ENCODE measurements around the gene SRC.

SRC gene

GRCh38 chr20:37435607-37436006, 89.7 kb downstream of the SRC start:
- no peak for DNase-seq

GRCh38 chr20:37436527-37437186, 90.7 kb downstream of the SRC start:
- no peak for DNase-seq

DNA sequence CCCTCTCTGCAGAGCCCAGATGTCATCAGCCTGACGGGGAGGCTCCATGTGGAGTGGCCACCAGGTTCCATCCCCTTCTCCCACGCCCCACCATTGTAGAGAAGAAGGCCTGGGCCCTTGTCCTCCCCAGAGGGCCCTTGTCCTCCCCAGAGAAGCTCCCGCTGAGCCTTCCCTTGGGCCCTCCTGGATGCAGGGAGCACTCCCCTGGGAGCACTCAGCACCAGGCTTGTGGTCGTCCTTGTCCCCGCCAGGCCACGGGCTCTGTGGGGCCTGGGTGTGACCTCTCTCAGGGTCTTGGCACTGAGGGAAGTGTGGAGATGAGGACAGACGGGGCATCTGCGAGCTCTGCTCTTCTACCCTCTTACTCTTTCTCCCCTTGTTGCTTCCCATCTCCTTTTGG, 91.7 kb downstream of the SRC start:
- DNase-seq, result no peak

DNA sequence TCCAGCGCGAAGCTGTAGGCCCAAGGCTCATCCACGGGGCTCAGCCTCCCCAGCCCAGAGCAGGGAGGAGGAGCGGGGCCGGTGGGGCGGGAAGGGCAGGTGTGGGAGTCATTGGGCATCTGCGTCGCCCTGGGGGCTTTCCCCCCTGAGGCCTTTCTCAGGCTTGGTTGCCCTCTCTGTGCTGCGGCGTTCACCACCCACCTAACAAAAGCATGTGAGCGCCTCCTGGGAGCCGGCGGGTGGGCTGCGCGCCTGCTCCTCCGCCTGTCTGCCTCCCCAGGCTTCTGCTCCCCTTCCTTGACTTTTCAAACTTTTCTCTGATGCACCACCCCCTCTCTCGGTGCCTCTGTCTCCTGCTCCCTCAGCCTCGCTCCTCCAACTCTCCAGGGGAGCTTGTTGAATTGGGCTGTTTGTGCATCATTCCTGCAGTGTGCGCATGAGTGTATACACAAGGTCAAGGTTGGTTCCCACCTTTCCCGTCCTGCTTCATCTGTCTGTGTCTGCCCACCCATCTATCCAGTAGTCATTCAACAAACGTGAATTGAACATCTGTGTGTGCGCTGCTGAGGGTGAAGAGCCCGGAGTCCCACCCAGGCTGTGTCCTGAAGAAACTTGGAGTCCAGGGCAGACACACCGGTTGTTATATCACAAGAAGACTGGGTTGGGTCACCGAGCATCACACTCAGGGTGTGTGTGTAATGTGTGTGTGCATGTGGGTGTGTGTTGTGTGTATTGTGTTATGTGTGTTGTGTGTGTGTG, 92.7 kb downstream of the SRC start:
- DNase-seq, result no peak

DNA sequence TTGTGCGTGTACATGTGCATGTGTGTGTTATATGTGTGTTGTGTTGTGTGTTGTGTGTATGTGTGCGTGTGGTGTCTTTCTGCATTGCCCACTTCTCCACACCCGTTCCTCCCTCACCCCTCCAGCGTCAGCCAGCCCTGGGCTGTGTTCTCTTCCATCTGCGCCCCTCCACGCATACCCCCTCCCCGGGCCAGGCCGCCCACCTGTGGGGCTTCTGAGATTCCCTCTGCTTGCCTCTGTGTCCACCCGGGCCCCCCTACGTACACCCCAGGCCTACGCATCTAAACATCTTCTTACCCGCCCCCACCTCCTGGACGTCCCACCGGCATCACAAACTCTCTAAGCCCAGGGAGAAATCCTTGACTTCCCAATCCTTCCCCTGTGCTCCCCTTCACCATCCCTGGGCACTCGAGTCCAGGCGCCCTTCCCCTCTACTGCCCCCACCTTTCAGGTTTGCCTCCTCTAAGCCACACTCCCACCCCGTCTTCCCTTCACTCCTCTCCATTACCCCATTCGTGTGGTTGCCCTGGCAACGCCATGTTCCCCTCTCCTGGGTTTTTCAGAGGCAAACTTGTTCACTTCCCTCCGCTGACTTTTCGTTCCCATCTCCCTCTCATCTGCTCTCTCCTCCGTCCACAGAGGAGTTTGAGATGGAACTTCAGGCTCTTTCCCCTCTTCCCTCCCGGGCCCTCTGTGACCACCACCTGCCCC, 93.4 kb downstream of the SRC start:
- DNase-seq, result no peak

- DNase-seq, result no peak
Measured at GRCh38 chr20:37441023-37441422, 95.1 kb downstream of the SRC start.

- no peak for DNase-seq
Measured at GRCh38 chr20:37442547-37442946, 96.6 kb downstream of the SRC start.

DNA sequence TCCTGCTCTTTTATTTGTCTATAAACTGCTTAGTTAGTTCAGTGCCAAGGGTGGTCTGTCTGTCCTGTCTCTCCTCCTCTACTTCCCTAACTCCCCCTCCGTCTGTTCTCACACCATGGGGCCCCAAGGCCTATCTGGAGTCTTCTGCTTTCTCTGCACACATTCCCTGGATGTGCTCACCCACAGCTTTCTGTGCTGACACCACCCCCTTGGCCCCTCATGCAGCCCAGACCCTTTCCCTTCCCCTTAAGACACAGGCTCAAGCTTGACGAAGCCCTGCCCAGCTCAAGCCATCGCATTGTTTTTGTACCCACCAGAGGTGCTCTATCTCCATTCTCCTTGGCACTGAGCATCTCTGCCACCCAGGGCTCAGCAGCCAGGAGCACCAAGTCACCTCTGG, 97.0 kb downstream of the SRC start:
- DNase-seq, result no peak

DNA sequence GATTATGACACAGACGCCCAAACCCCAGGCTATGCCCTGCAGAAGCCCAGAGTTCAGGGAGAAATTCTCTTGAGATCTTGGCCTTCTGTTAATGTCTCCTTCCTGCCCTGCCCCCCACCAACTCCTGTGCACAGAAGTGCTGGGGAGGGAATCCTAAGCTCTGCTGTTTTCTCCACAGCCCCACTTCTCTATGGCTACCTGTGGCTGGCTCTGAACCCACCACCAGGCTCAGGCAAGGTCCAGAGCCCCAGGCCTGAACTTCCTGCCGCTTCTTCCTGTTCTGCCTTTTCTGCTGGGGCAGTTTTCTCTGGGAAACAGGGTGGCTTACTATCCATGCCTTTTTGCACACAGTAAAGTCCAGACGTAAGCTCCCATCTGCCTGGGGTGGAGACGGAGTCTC, 97.7 kb downstream of the SRC start:
- no peak for DNase-seq

GRCh38 chr20:37445041-37445440, 99.1 kb downstream of the SRC start:
- DNase-seq, result no peak

GRCh38 chr20:37446286-37447032, 100.5 kb downstream of the SRC start:
- DNase-seq, result no peak

DNA sequence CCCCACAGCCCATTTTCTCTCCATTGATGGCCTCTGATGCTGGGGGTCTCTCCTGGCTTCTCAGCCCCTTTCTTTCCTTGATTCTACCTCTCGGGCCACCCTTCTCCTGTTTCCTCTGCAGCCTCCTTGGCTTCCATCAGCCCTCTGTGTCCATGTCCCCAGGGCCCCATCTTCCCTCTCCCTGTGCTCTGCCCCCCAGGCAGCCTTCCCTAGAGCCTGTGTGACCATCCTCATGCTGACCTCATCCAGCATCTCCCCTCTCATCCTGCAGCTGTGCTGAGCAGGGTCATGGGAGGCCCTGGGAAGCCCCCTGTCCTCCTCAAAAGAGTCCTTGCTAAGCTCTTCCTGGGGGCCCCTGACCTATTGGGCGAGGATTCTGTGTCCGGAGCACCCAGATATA, 101.7 kb downstream of the SRC start:
- no peak for DNase-seq

GRCh38 chr20:37449276-37449675, 103.3 kb downstream of the SRC start:
- no peak for DNase-seq

GRCh38 chr20:37450344-37450743, 104.4 kb downstream of the SRC start:
- DNase-seq, result no peak

- DNase-seq, result no peak
Measured at GRCh38 chr20:37451616-37452015, 105.7 kb downstream of the SRC start.

- no peak for DNase-seq
Measured at GRCh38 chr20:37452236-37452635, 106.3 kb downstream of the SRC start.

- no peak for DNase-seq
Measured at GRCh38 chr20:37453288-37453687, 107.3 kb downstream of the SRC start.

GRCh38 chr20:37453836-37454235, 107.9 kb downstream of the SRC start:
- DNase-seq, result no peak

- no peak for DNase-seq
Measured at GRCh38 chr20:37454636-37455385, 108.9 kb downstream of the SRC start.

All from CD4-positive, alpha-beta T cell treated with Interferon gamma for 1 hour (primary cell).